Measurements from ENCODE around the gene DPP9.

Gene DPP9

DNA sequence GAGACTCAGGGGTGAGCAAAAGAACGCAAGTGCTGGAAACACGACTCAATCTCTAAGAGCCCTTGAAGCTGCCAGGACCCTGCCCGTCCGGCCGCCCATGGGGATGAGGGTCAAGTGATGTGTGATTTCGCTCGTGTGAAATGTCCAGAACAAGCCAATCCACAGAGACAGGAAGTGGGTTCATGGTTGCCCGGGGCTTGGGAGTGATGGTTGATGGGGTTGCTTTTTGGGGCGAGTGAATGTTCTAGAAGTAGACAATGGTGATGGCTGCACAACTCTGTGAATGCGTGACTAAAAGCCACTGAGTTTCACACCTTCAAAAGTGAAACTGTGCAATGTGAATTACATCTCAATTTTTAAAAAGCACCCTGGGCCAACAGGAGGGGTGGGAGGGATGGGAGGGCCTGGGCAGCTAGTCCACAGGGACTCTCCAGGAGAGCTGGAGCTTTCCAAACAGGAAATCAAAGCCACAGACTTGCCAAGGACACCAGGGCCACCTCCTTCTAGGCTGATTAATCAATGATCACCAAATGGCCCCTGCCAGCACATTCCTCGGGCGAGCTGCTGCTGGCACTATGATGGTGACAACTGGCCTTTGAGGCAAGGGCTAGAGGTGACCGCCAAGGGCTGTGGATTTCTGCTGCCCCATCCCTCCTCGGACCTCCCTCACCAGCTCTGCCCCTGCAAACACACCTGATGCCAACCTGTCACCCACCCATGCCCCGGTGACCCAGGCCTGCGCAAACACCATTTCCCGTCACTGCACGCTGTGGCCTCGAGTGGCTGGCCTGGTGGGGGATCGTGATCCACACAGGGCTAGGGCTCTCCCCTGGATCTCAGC is 14.0 kb downstream of the DPP9 start:
- DNase-seq (ENCODE audit: low read depth), result no peak

DNA sequence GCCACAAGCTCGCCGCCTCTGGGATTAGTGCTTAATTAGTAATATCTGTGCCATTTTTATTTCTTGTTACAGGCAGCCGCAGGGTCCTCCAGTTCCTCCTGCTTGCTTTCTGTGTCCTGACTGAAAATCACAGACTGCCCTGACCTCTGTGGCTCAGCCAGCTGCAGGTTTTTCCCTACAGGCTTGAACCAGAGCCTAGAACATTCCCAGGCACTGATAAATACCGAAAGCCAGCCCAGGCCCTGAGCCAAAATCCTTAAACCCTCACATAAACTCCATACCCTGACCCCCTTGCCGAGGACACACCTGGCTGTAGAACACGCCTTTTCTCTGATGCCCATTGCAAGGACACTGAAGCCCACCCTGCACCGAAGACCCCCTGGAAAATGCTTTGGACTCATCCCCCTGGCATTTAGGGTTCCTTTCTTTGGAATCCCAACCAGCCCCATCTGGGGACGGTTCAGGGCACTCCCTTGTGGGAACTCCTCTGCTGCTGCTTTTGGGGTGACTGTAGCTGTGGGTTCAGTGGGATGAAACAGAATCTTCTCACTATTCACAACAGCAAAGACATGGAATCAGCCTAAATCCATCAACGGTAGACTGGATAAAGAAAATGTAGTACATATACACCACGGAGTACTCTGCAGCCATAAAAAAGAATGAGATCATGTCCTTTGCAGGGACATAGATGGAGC is 15.5 kb downstream of the DPP9 start:
- no peak for DNase-seq (ENCODE audit: low read depth)

DNA sequence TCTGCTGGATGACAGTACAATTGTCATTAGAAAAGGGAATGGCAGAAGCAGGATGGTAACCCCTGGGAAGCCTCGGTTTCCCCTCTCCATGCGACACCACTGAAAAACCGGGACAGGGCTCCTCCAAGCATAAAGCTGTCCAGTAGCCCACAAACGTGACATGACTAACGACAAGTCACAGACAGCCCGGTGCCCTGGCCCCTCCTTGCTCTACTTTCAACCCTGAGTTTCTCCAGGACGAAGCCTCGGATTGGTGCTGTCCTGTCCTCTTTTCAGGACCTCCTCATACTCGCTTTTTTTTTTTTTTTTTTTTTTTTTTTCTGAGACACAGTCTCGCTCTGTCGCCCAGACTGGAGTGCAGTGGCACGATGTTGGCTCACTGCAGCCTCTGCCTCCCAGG is 16.3 kb downstream of the DPP9 start:
- DNase-seq (ENCODE audit: low read depth), result no peak

- DNase-seq (ENCODE audit: low read depth), result no peak
These were observed 18.1 kb downstream of the DPP9 start for GRCh38 chr19:4705413-4706131.

GRCh38 chr19:4704317-4704673 is 19.3 kb downstream of the DPP9 start:
- DNase-seq (ENCODE audit: low read depth), result no peak

DNA sequence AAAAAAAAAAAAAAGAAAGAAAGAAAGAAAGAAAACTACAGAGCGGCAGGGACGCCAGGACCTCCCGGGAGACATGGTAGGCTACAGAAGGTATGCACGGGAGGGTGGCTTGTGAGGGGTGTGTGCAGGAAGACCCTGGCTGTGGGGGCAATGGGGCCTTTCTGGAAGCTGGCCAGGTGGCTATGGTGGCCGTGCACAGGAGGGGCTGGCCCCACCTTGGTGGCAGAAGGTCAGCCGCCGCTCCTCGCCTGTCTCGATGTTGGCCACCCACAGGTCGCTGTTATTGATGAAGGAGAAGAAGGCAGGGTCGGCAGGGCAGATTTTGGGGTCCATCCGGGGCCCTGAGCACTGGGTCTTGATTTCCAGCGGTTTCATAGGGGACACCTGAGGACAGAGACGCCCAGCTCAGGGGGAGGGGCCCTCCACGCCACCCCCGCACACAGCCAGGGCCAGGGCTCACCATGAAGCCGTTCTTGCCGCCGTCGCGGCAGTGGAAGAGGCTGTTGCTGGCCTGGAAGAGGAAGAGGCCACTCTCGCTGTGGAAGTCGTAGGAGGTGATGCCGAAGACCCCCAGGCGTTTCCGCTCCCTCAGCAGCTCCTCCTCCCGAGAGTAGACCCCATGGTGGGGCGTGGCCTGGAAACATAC is 19.8 kb downstream of the DPP9 start:
- no peak for DNase-seq (ENCODE audit: low read depth)

DNA sequence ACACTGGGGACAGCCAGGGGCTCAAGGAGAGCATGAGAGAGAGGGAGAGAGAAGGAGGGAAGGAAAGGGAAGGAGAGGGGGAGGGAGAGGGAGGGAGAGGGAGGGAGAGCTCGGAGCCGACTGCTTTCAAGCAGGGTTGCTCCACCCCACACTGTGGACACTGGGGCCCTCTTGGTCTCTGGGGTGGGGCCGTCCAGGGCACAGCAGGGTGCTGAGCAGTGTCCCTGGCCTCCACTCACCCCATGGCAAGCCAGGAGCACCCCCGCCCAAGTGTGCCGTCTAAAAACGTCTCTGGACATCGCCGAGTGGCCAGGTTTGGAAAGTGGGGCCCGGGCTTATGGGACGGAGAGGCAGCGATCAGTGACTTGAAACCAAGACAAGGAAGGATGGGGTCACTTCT is 20.9 kb downstream of the DPP9 start:
- no peak for DNase-seq (ENCODE audit: low read depth)

- no peak for DNase-seq (ENCODE audit: low read depth)
These were observed 22.1 kb downstream of the DPP9 start for GRCh38 chr19:4701557-4701956.

DNA sequence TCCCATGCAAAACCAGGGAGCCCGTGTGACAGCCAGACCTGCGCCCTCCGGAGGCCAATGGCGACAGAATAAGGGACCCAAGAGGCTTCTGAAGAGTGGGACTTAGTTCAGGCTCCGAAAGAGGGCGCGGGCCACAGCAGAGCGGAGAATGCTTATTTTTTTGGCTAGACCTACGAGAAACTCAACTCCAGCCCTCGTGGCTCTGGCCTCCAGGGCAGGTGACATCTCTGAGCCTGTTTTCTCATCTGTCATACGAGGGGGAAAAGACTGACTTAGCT is 23.0 kb downstream of the DPP9 start:
- DNase-seq (ENCODE audit: low read depth), result no peak

GRCh38 chr19:4699826-4700692 is 23.6 kb downstream of the DPP9 start:
- no peak for DNase-seq (ENCODE audit: low read depth)

GRCh38 chr19:4697304-4697703 is 26.3 kb downstream of the DPP9 start:
- no peak for DNase-seq (ENCODE audit: low read depth)

GRCh38 chr19:4695224-4695731 is 28.4 kb downstream of the DPP9 start:
- no peak for DNase-seq (ENCODE audit: low read depth)

GRCh38 chr19:4694211-4694987 is 29.2 kb downstream of the DPP9 start:
- DNase-seq (ENCODE audit: low read depth), result no peak

GRCh38 chr19:4693471-4694121 is 30.0 kb downstream of the DPP9 start:
- no peak for DNase-seq (ENCODE audit: low read depth)

GRCh38 chr19:4693078-4693350 is 30.6 kb downstream of the DPP9 start:
- no peak for DNase-seq (ENCODE audit: low read depth)

GRCh38 chr19:4692251-4693077 is 31.2 kb downstream of the DPP9 start:
- no peak for DNase-seq (ENCODE audit: low read depth)

DNA sequence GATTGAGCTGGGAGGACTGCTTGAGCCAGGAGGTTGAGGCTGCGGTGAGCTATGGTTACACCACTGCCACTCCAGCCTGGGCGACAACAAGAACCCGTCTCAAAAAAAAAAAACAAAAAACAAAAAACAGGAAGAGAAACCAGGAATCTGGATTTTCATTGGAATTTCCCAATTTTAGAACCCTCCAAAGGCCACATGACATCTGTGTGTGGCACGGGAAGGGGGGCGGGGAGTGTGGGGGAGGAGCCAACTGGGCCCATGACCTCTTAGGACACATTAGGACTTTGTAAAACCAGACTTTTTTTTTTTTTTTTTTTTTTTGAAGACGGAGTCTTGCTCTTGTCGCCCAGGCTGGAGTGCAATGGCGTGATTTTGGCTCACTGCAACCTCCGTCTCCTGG is 32.3 kb downstream of the DPP9 start:
- no peak for DNase-seq (ENCODE audit: low read depth)

DNA sequence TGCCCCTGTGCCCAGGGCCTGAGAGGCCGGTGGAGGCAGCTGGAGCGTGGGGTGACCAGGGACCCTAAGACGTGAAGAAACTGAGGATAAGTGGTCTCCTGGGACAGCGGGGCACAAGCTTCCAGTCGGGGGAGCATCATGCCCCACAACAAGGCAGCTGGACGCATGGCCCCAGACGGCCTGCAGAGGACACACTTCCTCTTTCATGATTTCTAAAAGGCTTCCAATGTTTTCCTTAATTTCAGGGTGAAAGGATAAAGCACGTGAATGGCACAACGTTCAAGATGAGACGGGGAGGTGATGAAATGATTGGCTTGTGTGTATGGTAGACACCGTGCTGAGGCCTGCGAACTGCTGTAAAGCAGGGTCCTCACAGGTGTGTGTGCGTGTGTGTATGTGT is 33.3 kb downstream of the DPP9 start:
- no peak for DNase-seq (ENCODE audit: low read depth)

- DNase-seq (ENCODE audit: low read depth), result no peak
These were observed 34.2 kb downstream of the DPP9 start for GRCh38 chr19:4689403-4689802.

DNA sequence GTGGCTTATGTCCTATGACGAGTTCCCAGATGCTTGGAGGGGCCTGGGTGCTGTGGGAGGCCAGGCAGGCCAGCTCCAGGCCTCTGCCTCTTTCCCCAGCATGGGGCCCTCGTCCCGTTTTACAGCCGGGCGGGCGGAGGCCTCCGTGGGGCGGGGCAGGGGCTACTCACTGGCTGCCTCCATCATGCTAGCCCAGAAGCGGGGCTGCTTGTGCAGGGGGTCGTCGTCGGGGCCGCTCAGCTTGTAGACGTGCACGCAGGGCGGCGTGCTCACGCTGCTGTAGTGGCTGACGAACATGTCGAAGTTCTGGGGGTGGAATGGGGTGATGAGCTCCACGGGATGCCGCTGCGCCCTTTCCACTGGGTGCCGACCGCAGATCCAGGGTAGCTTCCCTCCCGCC is 35.1 kb downstream of the DPP9 start:
- DNase-seq (ENCODE audit: low read depth), result no peak
